ENCODE results near the gene TRIM44.

- TF ChIP-seq CTCF (IDR thresholded peaks at IDR 0.05) (no peak), EP300 (IDR thresholded peaks at IDR 0.05) (no peak), POLR2AphosphoS5 (IDR thresholded peaks at IDR 0.05) (no peak), POLR2A (IDR thresholded peaks at IDR 0.05; ENCODE audit: low read depth) (no peak)
Observed at GRCh38 chr11:35717520-35717919, 54.9 kb downstream of the TRIM44 start.
